Fibroblast of lung (primary cell): ENCODE data around the gene SLC25A52.

ENCODE experiments used
- EZH2 ChIP-seq: IDR thresholded peaks from 2 replicates; pipeline ENCODE4 v1.5.1; 2012; ENCODE audit warnings: low read length, control low read depth, mild to moderate bottlenecking; ENCODE audit errors: missing control alignments
- TF ChIP-seq, protein P1 (sequence below), 2 donors: IDR thresholded peaks in 1 of 2; conservative IDR thresholded peaks in 1 of 2; 1 replicate in 1 of 2; 2 replicates in 1 of 2; pipeline ENCODE4 v1.5.1; 2011 to 2012; ENCODE audit warnings: low read length in 2 of 2, control low read depth in 1 of 2, inconsistent platforms in 1 of 2, low read depth in 1 of 2, mild to moderate bottlenecking in 1 of 2

DNA sequence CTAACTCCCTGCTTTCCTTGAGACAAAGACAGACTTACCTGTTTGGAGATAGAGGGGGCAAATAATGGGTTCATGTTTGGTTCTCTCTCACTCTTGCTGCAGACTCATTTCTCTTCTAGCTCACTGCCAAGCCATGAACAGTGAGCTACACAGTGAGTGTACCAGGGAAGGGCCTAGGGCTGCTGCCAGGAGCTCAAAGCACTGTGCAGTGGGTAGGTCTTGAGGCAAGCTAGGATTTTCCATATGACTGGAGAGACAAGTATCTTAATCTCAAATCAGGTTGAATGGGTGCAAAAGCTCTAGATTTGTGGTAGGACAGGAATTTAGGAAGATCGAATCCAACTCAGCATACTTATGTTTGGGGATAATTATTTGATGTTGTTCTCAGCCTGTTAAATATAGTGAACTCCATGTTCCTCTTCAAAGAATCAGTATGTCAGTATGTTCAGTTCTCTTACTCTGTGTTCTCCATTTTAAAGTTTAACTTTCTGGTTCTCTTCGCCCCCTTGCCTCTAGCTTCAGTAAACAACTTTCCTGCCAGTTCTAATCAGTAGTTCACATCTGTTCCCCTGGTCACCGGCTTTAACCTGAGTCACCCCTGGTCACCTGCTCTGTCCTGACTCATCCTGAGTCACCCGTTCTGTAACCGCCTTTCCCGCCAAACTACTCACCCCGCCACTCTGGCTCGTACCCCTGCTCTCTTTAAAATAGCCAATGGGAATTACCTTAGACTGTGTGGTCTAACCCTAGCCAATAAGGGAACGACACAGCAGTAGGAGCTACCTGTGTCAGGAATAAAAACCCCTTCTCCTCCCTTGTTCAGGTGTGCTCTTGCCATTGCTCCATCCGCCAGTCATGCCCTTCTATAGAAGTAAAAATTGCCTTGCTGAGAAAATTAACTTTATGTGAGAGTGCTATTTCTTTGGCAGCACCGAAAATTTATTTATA is 21.9 kb downstream of the SLC25A52 start:
- TF ChIP-seq EZH2 = no peak
- TF ChIP-seq, protein P1, sequence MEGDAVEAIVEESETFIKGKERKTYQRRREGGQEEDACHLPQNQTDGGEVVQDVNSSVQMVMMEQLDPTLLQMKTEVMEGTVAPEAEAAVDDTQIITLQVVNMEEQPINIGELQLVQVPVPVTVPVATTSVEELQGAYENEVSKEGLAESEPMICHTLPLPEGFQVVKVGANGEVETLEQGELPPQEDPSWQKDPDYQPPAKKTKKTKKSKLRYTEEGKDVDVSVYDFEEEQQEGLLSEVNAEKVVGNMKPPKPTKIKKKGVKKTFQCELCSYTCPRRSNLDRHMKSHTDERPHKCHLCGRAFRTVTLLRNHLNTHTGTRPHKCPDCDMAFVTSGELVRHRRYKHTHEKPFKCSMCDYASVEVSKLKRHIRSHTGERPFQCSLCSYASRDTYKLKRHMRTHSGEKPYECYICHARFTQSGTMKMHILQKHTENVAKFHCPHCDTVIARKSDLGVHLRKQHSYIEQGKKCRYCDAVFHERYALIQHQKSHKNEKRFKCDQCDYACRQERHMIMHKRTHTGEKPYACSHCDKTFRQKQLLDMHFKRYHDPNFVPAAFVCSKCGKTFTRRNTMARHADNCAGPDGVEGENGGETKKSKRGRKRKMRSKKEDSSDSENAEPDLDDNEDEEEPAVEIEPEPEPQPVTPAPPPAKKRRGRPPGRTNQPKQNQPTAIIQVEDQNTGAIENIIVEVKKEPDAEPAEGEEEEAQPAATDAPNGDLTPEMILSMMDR (conservative IDR thresholded peaks at IDR 0.05 in 1 of 2, IDR thresholded peaks at IDR 0.05 in 1 of 2; ENCODE audit: low read depth in 1 of 2, low read length in 2 of 2) = no peak
